K562 (cell line): Measurements from ENCODE around the gene RFT1. TPM values are rescaled to one million over a fixed set of nuclear protein-coding genes. Genes with fewer than 3 reads are reported as not detected.

Experiments used
- CBX1 ChIP-seq: sonication (generic); IDR thresholded peaks from 2 replicates; pipeline ENCODE4 v1.6.1; 2016; ENCODE audit warnings: antibody characterized with exemption, low read depth, mild to moderate bottlenecking
- CTCF ChIP-seq, 3 experiments: IDR thresholded peaks in 2 of 3; conservative IDR thresholded peaks in 1 of 3; 2 replicates each; pipeline ENCODE4 v1.5.1; 2011 to 2012; ENCODE audit warnings: low read length in 3 of 3, mild to moderate bottlenecking in 3 of 3, control low read depth in 2 of 3, improper control_type of control experiment in 1 of 3, inconsistent platforms in 1 of 3, low read depth in 1 of 3, mixed read lengths in 1 of 3, moderate library complexity in 1 of 3; ENCODE audit not compliant: insufficient read depth in 2 of 3
- ETV6 ChIP-seq, 3 experiments: fragments of 150-350 bp in 1 of 3; sonication (generic) in 1 of 3; formaldehyde crosslinking in 1 of 3; IDR thresholded peaks; 2 replicates each; pipeline versions ENCODE4 v1.6.1 to v1.8.0; 2014 to 2022; ENCODE audit warnings: borderline replicate concordance in 2 of 3, low read depth in 2 of 3, antibody characterized with exemption in 1 of 3, low read length in 1 of 3, mild to moderate bottlenecking in 1 of 3, missing genetic modification reagents in 1 of 3
- JUN ChIP-seq, 2 experiments: sonication (generic) in 1 of 2; formaldehyde crosslinking in 1 of 2; IDR thresholded peaks; 2 replicates each; pipeline versions ENCODE4 v1.6.1 to v1.8.0; 2012 to 2022; ENCODE audit warnings: borderline replicate concordance in 2 of 2, mild to moderate bottlenecking in 2 of 2, improper control_type of control experiment in 1 of 2, low read depth in 1 of 2, low read length in 1 of 2, missing genetic modification reagents in 1 of 2
- KDM1A ChIP-seq, 2 experiments: fragments of 450-650 bp; IDR thresholded peaks; 2 replicates each; pipeline ENCODE4 v1.6.1; 2016; ENCODE audit warnings: mild to moderate bottlenecking in 2 of 2
- KLF10 ChIP-seq: fragments of 250-450 bp; sonication (Bioruptor Pico); IDR thresholded peaks from 2 replicates; pipeline ENCODE4 v1.6.1; 2021; ENCODE audit warnings: matching md5 sums
- NFYB ChIP-seq: IDR thresholded peaks from 2 replicates; pipeline ENCODE4 v1.6.1; 2011; ENCODE audit warnings: mild to moderate bottlenecking, moderate library complexity; ENCODE audit not compliant: insufficient read length; ENCODE audit errors: extremely low read depth
- NR4A1 ChIP-seq, 2 experiments: fragments of 250-450 bp in 1 of 2; fragments of 450-650 bp in 1 of 2; sonication (Bioruptor Pico) in 1 of 2; IDR thresholded peaks; 2 replicates each; pipeline versions ENCODE4 v1.4.0 to v1.6.1; 2016 to 2020; ENCODE audit warnings: mild to moderate bottlenecking in 2 of 2, missing compliant biosample characterization in 1 of 2, missing genetic modification characterization in 1 of 2, moderate library complexity in 1 of 2
- PHF21A ChIP-seq: fragments of 450-650 bp; IDR thresholded peaks from 2 replicates; pipeline ENCODE4 v1.6.1; 2017; ENCODE audit warnings: low read depth, borderline replicate concordance
- RBM25 ChIP-seq: fragments of 200-400 bp; formaldehyde crosslinking; IDR thresholded peaks from 2 replicates; pipeline ENCODE4 v1.6.1; 2018; ENCODE audit warnings: low read length, low read depth, moderate library complexity; ENCODE audit not compliant: severe bottlenecking
- SREBF2 ChIP-seq: sonication (generic); formaldehyde crosslinking; IDR thresholded peaks from 2 replicates; pipeline ENCODE4 v1.4.0; 2020; ENCODE audit warnings: mild to moderate bottlenecking, missing genetic modification reagents
- TFAP4 ChIP-seq: sonication (generic); formaldehyde crosslinking; IDR thresholded peaks from 2 replicates; pipeline ENCODE4 v1.8.0; 2022; ENCODE audit warnings: missing genetic modification reagents, mild to moderate bottlenecking, moderate library complexity, borderline replicate concordance
- ZBTB2 ChIP-seq: fragments of 450-650 bp; IDR thresholded peaks from 2 replicates; pipeline ENCODE4 v1.6.1; 2016; ENCODE audit warnings: antibody characterized with exemption
- ZKSCAN8 ChIP-seq: fragments of 200-800 bp; sonication (Bioruptor generic); IDR thresholded peaks from 2 replicates; pipeline ENCODE4 v1.6.1; 2016; ENCODE audit warnings: missing genetic modification characterization, missing compliant biosample characterization
- ZNF699 ChIP-seq: fragments of 250-450 bp; sonication (Bioruptor Pico); IDR thresholded peaks from 2 replicates; pipeline ENCODE4 v1.8.0; 2021; ENCODE audit warnings: mild to moderate bottlenecking, moderate library complexity; ENCODE audit not compliant: insufficient replicate concordance
- ZZZ3 ChIP-seq: fragments of 450-650 bp; IDR thresholded peaks from 2 replicates; pipeline ENCODE4 v1.6.1; 2016; ENCODE audit warnings: antibody characterized with exemption, mild to moderate bottlenecking, moderate library complexity
- polyA plus RNA-seq, 8 experiments: library from polyadenylated mRNA; depleted of rRNA in 4 of 8; stranded (reverse) in 5 of 8; unstranded in 3 of 8; fragments of >200 nt; fragmentation: Nextera tagmentation in 2 of 8; fragmentation: Illumina TruSeq in 1 of 8; extraction: Ambion mirVana in 2 of 8; extraction: Trizol in 1 of 8; gene quantifications; 2 replicates each; pipeline versions ENCODE4 v1.2.1 to v1.2.3, GENCODE V29; 2011 to 2014; ENCODE audit warnings: inconsistent platforms in 1 of 8, missing spikeins in 1 of 8
- total RNA-seq, 7 experiments: library from RNA; depleted of rRNA in 6 of 7; stranded (reverse); fragments of >200 nt in 6 of 7; fragmentation: Illumina TruSeq in 2 of 7; extraction: Trizol in 2 of 7; gene quantifications; 2 replicates each; pipeline versions ENCODE4 v1.2.1 to v1.2.3, GENCODE V29; 2011 to 2021; ENCODE audit warnings: low replicate concordance in 1 of 7

Gene RFT1
- total and polyA plus RNA-seq, 9 of the 15 experiments (the other 6 are each of a cell fraction or from before 2014, with no cell fraction given) = 4.4 to 23.8 (median 8.9) TPM

GRCh38 chr3:53134631-53135232, 4.5 kb upstream of the RFT1 start (continued):
- TF ChIP-seq ZBTB2 (no peak), CBX1 (no peak), KLF10 (CRISPR knock-in tag) (no peak), TFAP4 (CRISPR knock-in tag) (peak; percentile 39; the same call in 1 of the 2 replicates), PHF21A (no peak), NR4A1 (CRISPR knock-in tag; IDR thresholded peaks at IDR 0.05) (no peak), NR4A1 (tag; IDR thresholded peaks at IDR 0.05) (no peak), CTCF (IDR thresholded peaks at IDR 0.05 in 2 of 3, conservative IDR thresholded peaks at IDR 0.05 in 1 of 3; ENCODE audit: insufficient read depth in 2 of 3, low read depth in 1 of 3, low read length in 3 of 3) (peak; percentile 48 to 75 (median 56)), ETV6 (IDR thresholded peaks at IDR 0.05; ENCODE audit: borderline replicate concordance in 1 of 2, low read depth in 2 of 2, low read length in 1 of 2) (no peak), ETV6 (CRISPR knock-in tag; IDR thresholded peaks at IDR 0.05; ENCODE audit: borderline replicate concordance) (no peak), ZKSCAN8 (CRISPR knock-in tag) (no peak), RBM25 (peak; percentile 56), ZZZ3 (no peak), SREBF2 (no peak), ZNF699 (no peak), JUN (IDR thresholded peaks at IDR 0.05; ENCODE audit: borderline replicate concordance, low read depth, low read length) (no peak), JUN (CRISPR knock-in tag; IDR thresholded peaks at IDR 0.05; ENCODE audit: borderline replicate concordance) (no peak), KDM1A (IDR thresholded peaks at IDR 0.05) (peak in 1 of 2 experiments; percentile 68; a peak in 2 of 4 replicates), NFYB (no peak)
